IPS-11a (cell line): ENCODE data around the gene AMIGO1.

ENCODE experiments used
- H3K4me3 ChIP-seq: one replicate; pipeline ENCODE4 v1.5.1; 2013; ENCODE audit warnings: low read depth, low read length, control low read depth

AMIGO1 gene

DNA sequence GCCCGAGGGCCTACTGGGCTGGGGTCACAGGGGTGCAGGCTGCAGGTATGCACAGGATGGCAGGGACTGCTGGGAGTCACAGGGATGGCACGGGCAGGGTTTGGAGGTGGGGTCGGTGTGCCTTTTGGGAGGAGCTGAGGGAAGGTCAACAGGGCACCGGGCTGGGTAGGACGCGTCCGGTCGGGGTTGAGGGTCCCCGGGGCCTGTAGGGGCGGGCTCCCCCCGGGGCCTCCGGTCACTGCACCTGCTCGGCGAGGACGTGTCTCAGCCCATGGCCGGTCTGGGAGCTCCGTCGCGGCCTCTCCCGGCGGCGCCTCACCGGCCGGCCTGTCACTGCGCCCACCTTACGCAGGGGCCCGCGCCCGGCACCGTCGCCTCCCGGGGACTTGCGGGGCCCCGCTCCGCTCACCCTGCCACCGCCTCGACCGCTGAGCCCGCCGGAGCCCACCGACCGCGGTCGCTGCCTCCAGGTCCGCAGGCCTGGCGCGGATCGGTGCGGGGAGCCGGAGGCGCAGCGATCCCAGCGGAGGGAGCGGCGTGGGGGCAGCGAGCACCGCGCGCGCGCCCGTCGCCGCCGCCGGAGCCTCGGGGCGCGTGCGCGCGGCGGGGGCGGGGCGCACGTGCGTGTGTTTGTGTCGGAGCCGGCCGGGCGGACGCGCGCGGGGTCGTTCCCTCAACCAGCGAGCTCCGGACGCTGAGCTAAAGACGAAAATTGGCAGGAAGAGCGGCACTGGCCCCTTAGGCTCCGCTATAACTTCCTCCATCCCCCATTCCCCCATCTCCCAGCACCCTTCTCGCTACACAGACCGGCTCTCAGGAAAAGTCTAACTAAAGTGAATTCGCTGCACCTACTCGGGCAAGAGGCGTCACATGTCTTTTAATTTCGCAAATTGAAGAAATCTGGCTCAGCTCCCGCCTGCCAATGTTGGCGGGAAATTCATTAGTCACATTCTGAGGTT lies at the start of gene AMIGO1:
Gene AMIGO1 (minus strand): TSS at position 552 of the 959 bp plus-strand sequence. CDS start 815 bp downstream, outside the sequence.
- H3K4me3 ChIP-seq = peak within 1 kb of the TSS; percentile 72

GRCh38 chr1:109557520-109557919 lies 48.0 kb upstream of the AMIGO1 start:
- H3K4me3 ChIP-seq = no peak overlapping the region

DNA sequence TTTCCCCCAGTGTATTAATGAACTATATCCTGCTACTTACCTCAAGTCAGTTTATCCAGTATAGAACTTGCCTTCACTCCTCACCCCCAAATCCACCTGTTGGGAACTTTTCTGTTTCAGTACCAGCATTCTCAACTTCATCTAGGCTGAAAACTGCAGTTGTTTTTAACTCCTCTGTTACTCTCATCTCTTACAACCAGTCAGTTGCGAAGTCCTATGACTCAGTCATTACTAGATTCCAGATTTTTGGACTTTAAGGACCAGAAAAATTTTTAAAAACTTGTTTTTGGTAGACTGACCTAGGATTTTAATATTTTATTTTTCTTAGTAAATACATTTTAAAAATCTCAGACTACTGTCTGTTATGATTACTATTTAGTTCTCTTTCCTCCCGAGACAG lies 47.0 kb upstream of the AMIGO1 start:
- H3K4me3 ChIP-seq = no peak overlapping the region

DNA sequence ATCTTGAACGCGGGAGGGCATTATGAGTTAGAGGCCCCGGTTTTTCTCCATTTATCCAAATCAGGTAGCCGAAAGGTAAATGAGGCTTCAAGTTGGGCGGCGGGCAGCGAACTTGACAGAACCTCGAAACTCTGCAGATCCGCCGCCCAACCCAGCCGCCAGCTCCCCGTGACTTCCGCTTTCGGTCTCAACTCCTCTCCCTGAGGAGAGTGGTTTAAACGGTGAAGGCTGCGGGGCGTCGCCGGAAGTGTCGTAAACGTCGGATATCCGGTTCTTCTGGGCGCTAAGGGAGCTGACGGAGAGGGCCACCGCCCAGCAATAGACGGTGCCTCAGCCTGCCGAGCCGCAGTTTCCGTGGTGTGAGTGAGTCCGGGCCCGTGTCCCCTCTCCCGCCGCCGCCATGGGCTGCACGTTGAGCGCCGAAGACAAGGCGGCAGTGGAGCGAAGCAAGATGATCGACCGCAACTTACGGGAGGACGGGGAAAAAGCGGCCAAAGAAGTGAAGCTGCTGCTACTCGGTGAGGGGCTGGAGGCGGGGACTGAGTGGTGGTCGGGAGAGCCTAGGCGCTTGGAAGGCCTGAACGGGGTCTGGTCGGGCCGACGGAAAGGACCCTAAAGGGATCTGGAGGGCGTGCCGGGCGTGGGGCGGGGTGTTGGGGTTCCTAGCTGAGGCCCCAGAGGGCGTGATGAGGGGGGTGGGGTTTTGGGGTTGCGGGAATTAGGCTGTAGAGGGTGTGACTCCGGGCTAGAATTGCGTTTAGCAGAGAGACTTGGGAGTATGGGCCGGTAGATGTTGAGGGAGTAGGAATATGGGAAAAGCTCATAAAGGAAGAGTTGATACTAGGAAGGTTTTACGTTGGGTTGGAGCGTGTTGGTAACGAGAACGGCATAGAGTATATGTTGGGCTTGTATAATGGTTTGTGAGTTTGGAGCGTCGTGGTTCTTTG lies 39.1 kb upstream of the AMIGO1 start, which contains the start of gene GNAI3:
Gene GNAI3 (plus strand): TSS at position 295 of the 947 bp plus-strand sequence. CDS start 106 bp downstream, at position 401.
- H3K4me3 ChIP-seq = peak within 1 kb of the TSS; percentile 94

GRCh38 chr1:109547463-109548320 lies 38.2 kb upstream of the AMIGO1 start:
- peak overlapping the region; percentile 94 for H3K4me3 ChIP-seq

- no peak overlapping the region for H3K4me3 ChIP-seq
Observed at GRCh38 chr1:109546311-109547109, 37.0 kb upstream of the AMIGO1 start.

DNA sequence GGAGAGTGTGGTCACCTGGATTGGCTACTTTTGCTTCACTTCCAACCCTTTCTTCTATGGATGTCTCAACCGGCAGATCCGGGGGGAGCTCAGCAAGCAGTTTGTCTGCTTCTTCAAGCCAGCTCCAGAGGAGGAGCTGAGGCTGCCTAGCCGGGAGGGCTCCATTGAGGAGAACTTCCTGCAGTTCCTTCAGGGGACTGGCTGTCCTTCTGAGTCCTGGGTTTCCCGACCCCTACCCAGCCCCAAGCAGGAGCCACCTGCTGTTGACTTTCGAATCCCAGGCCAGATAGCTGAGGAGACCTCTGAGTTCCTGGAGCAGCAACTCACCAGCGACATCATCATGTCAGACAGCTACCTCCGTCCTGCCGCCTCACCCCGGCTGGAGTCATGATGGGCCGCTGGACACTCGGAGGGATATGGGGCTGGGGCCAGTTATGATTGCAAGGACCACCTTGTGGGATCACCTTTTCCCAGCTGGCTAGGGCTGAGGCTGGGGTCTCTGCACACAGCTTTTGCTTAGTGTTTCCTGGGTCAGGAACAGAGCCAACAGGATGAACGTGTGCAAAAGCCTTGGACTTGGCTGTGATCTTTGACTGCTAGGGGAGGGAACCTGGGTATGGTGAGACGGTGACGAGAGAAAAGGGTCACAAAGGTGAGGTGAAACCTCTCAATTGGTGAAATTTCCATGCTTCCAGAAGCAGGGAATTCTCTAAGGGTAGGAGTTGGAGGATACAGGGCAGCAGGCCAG lies 34.6 kb upstream of the AMIGO1 start:
- no peak overlapping the region for H3K4me3 ChIP-seq

- H3K4me3 ChIP-seq = no peak overlapping the region
Observed at GRCh38 chr1:109543283-109543987, 33.9 kb upstream of the AMIGO1 start.

DNA sequence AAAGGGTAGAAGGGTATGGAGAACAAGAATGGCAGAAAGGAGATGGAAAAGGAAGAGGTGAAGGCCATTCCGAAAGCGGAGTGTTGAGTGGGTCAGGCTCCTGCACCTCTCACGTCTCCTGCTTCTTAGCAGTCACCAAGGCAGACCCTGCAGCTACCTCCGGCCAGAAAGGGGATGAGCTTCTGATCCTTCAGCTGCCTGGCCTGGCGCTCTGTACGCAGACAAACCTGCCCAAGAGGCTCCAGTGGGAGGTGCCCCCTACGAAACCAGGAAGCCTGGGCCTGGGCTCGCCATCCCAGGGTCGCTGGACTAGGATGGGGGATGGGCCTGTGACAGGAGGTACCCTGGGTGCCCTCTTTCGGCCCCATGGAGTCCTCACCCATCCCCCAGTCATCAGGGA lies 33.1 kb upstream of the AMIGO1 start:
- H3K4me3 ChIP-seq = no peak overlapping the region

- H3K4me3 ChIP-seq = no peak overlapping the region
Observed at GRCh38 chr1:109541102-109541501, 31.6 kb upstream of the AMIGO1 start.

DNA sequence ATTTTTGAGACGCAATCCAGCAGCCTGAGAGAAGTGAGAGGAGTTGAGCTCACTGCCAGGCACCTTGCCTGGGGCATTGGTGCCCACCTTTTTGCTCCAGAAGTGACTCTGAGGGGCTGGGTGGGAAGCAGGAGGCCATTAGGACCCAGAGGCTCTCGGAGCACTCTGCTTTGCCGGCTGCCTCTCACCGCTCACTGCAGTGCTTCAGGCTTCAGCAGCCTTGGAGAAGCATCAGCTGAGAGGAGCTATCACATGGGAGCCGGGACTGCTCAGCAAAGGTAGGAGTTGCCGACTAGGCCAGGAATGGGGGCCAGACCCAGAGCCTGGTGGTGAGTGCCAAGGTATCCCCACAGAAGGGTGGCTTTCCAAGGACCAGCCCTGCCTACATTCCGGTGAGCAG lies 30.1 kb upstream of the AMIGO1 start, which contains the start of gene GPR61:
Gene GPR61 (plus strand): TSS at position 197 of the 400 bp plus-strand sequence. CDS start 3,151 bp downstream, outside the sequence.
- H3K4me3 ChIP-seq = no peak within 1 kb of the TSS

DNA sequence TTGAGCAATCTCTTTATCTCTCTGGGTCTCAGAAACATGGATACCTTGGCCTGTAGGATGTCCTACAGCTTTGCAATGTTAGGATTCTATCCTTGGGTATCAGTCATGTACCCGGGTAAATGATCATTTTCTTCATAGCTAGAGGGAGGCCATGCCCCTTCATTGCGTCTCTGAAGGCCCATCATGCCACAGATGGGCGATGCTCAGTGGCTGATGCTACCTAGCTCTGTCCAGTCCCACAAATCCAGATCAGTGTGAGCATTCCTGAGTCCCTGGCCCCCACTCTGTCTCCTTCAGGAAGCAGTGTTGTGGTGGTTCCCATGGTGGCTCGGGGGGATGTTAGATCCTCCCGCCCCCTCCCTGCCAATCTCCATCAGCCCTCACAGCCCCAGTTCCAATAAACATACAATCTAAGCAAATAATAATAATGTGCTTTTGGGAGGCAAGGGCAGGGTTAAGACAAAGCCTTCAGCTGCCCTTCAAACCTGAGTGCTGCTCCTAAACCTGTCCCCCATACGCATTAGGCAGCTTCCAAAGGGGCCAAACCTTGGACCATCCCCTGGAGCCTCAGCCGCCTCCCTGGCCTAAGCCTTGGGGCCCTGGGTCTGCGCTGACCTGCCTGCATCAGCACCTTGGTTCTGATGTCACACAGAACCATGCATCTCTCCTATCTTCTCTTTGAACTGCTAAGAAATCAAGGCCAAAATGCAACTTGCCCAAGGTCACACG lies 29.5 kb upstream of the AMIGO1 start:
- H3K4me3 ChIP-seq = no peak overlapping the region

DNA sequence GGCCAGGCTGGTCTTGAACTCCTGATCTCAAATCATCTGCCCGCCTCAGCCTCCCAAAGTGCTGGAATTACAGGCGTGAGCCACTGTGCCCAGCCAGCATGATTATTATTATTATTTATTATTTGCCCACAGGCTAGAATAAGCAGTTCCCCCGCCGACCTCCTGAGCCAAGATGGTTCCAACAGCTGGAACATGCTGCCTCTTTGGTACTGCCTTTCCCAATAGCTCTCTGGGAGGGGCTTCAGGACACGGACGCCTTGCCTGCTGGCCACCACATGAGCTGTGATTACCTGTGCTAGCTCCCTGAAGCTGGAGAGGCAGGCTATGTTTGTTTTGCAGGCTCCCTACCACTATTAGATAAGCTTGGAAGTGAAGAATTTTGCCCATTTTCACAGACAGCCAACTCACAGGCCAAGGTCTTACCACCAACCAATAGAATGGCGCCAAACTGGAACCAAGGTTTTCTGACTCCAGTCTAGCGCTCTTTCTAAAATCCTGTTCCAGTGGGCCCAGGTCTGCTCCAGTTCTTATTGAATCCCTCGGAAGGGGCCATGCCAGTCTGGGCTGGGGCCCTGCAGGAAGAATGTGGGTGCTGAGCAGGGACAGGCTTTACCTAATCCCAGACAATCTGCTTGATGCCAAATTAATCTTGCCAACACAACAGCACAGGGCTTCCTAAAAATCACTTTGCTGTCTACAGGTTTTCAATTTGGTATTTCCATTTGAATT lies 28.1 kb upstream of the AMIGO1 start:
- H3K4me3 ChIP-seq = no peak overlapping the region

DNA sequence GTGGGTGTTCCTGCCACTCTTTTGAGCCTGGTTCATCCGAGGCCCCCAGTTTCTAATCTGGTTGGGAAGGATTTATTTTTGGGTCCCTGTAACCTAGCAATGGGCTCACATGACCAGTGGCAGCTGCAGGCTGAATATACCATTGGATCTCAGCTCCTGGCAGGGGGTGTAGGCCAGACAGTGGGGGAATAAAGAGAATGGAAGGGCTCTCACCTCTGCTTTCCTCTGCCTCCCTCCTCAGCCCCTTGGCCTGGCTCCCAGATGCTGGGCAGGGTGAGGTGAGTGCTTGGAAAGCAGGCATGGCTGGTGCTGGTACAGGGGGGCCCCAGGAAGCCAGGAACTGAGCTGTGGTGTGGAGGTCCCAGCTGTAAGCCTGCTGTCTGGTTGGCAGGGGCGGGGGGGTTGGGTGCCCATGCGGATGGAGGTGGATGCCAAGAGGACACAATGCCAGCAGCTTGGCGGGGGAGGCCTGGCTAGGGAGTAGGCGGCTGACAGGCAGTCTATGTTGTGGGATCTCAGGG lies 26.5 kb upstream of the AMIGO1 start:
- no peak overlapping the region for H3K4me3 ChIP-seq

GRCh38 chr1:109535481-109535880 lies 26.0 kb upstream of the AMIGO1 start:
- no peak overlapping the region for H3K4me3 ChIP-seq

DNA sequence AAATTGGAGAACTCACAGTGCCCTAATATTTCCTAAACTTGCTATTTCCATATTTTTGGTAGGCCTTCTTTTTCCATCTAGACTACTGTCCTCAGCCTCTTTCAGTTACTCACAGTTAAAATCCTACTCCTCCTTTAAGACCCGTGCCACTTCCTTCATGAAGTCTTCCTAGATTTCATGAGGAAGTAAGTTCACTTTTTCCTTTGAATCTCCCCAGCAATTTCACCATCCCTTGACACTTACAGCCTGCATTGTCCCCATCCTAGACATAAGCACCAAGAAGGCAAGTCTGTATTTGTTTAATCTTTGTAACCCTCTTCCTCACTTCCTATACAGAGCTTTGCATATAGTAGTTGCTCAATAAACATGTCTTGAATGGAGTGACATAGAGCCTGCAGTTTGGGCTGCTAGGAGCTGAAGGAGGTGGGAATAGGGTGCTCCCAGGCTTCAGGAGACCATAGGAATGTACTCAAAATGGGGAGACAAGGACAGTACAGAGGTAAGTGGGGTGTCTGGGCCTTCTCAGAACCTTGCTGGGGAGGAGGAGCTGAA lies 24.9 kb upstream of the AMIGO1 start:
- H3K4me3 ChIP-seq = no peak overlapping the region
